Kidney capillary endothelial cell (primary cell): ENCODE measurements around the gene LRRC17.
A peak's percentile ranks its signal among the peaks of the same experiment; 100 is the strongest.

Experiments used
- DNase-seq: peaks from one replicate; pipeline ENCODE4 v3.0.0-alpha.2; 2018; ENCODE audit warnings: low spot score

The LRRC17 gene, protein sequence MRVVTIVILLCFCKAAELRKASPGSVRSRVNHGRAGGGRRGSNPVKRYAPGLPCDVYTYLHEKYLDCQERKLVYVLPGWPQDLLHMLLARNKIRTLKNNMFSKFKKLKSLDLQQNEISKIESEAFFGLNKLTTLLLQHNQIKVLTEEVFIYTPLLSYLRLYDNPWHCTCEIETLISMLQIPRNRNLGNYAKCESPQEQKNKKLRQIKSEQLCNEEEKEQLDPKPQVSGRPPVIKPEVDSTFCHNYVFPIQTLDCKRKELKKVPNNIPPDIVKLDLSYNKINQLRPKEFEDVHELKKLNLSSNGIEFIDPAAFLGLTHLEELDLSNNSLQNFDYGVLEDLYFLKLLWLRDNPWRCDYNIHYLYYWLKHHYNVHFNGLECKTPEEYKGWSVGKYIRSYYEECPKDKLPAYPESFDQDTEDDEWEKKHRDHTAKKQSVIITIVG

DNA sequence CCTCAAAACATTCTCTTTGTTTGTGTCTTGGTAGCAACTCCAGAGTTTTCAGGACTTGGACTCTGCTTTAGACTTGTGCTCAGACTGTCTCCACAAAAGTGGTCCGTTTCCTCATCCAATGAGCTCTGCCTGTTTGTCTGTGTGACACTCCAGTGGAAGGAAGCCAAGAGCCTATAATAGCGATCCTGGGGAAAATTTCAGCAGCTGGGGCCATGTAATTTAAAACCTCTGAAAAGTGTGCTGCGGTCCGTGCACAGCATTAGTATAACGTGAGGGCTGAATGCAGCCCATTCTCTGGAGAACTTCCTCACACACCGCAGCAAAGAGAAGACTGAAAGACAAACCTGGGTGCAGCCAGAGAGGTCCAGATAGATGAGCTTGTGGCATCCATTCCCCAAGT lies at the start of gene LRRC17:
TSS of gene LRRC17 (plus strand) at position 259 of the 400 bp plus-strand sequence. CDS start 20,914 bp downstream, outside the sequence.
- no peak for DNase-seq

GRCh38 chr7:102864958-102865357 lies 47.8 kb upstream of the LRRC17 start:
- DNase-seq, result no peak

GRCh38 chr7:102866535-102867215 lies 46.1 kb upstream of the LRRC17 start:
- DNase-seq, result no peak

GRCh38 chr7:102869195-102869594 lies 43.6 kb upstream of the LRRC17 start:
- no peak for DNase-seq

DNA sequence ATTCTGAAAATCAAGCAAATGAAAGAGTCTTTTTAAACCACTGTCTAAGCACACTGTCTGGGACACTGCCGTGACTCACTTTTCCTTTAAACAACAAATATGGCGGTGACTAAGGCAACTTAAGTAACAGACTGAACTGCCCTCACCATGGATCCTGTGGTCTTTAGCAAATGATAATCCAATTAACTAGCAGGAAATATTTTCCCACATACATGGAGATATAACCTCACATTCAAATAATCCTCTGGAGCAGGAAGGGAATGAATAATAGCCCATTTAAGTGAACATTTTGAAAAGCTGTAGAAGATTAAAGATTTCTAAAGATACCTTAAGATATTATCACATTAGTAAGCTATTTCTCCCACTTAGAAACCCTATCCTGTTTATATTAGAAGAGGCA lies 40.3 kb upstream of the LRRC17 start:
- DNase-seq, result peak; percentile 96

DNA sequence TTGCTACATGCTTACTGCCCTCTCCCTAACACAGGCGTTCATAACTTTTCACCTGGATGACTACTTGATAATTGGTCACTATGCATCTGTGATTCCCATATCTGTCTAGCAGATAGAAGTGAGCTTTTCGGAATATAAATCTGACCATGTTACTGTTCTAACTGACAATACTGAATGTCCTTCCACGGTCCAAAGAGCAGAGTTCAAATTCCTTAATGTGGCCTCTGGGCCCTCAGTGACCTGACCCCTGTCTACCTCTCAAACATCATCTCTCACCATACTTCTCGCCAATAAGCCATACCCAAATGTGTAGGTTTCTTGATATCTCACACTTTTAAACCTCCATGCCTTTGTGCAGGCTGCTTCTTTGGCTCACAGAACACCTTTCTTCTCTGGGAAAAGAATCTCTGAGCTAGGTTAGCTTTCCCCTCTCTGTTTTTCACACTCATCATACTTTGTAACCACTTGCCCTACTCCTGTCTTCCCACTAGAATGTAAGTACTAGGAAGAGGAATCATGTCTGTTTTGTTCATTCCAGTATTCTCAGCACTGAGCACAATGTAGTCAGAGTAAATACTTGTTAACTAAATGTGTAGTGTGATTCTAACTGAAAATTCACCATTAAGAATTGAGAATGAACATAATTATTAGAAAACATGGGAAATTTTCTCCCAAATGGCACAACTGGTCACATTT lies 39.2 kb upstream of the LRRC17 start:
- DNase-seq, result no peak

DNA sequence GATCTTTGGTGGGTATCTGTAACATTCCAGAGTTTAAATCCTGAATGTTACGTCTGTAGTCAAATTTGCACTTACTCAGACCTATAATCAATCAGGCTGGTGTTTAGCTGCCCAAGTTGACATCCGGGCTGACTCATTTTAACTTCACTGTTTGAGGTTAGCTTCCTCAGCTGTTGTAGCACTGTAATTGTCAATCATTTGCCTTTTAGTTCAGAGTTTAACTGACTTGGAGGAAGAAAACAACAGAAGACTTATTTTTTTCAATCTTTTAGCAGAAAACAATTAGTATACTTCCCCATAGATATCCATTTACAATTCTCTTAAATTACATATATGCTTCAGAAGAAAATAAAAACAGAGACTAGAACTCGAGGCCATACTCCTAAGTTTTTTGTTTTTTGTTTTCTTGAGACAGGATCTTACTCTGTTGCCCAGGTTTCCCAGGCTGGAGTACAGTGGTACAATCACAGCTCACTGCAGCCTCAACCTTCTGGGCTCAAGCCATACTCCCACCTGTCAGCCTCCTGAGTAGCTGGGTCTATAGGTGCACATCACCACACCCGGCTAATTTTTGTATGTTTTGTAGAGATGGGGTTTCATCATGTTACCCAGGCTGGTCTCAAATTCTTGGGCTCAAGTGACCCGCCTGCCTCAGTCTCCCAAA lies 38.5 kb upstream of the LRRC17 start:
- peak; percentile 92 for DNase-seq

- DNase-seq, result no peak
These were observed 37.8 kb upstream of the LRRC17 start for GRCh38 chr7:102874966-102875365.

DNA sequence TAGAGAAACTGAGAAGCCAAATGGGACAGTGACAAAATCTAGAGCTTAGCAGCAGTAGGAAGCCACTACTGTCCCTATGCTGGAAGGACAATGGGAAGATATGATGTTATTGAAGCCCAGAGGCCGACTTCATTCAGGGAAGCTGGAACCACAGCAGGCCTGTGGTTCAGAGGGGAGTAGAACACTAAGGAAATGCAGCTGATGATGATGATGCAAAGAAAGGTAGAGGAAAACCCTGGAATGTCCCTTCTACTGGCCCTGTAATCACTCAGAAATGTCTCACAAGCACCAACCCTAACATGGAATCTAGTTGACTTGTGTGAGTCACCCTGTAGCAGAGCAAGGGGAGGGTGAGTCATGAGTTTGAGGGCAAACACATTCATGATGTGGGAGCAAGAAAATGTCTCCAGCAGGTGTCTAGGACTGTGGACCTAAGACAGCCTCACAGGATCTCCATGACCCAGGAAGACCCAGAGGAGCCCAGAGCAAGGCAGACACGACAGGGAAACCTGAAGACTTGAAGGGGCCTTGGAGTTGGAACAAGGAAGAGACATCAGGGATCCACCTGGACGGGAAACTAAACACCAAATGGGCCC lies 37.0 kb upstream of the LRRC17 start:
- peak; percentile 99 for DNase-seq

- no peak for DNase-seq
These were observed 29.5 kb upstream of the LRRC17 start for GRCh38 chr7:102883098-102883860.

GRCh38 chr7:102888561-102889233 lies 24.1 kb upstream of the LRRC17 start:
- DNase-seq, result no peak

DNA sequence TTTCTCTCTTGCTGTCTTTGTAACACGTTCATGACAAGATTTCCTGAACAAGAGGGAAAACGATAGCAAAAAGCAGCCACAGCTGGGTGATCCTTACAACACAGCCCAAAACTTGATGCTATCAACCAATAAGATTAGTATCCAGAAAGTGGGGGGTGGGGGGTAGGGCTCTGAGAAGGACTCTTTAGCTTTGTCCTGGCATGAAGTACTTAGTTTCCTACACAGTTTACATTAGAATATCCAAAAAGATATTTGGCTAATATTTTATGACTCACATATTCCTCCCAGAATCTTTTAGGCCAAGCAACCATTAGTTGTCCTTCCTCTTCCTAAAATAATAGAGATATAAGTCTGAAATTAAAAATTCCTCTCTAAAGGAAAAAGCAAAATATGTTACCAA lies 22.9 kb upstream of the LRRC17 start:
- DNase-seq, result no peak

DNA sequence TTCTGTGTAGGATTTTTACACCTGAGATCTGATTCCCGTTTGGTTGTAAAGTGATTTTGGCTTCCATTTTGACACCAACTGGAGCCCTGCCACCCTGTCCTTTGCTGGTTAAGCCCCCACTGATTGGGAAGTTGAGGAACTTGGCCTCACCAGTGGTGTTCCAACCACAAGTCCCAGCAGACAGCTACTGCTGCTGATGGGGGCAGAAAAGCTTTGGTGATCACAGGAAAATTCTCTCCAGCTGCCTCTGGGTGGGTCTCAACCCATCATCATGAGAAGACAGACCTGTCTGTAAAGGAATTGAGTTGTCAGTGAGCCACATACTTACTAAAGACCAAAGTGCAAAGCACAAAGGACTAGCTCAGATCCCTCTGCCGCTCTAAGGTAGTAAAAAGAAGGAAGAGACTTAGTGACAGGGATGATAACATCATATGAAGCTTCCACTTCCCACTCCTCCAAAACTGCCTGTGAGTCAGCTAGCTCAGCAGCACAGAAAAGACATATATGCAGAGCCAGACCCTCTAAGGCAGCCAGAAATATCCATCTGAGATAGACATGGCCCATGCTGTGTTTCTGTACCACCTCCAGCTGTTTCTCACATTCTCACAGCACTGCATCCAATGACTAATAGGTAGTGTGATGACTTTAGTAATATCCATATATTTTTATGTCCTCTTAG lies 22.4 kb upstream of the LRRC17 start:
- DNase-seq, result no peak

DNA sequence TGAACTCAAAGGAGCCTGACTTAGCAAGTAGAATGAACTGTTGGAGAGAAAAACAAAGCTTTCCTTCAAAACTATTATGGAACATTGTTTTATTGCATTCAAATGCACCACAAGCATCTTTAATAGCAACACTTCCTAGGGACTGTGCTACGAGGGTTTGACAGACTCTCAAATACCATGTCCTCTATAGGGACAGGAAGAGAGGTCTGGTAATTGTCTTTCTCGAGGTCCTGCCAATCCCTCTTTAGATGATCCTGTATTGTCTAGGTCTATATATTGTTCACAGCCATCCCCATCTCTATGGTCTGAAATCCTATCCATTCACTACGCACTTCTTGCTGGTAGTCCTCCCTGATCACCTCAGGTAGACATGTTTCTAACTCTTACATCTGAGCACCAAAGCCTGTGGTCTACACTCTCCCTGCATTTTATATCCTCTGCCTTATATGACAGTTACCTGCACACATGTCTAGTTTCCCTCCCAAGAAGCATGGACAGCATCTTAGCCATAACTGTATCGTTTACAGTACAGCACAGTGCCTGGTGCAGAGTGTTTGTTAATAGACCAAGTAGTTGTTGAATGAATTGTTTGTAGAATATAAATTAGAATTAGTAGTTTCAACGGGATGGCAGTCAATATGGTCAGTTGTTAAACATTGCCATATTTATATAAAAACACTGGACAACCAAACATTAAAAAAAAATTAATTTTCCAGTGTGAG lies 21.7 kb upstream of the LRRC17 start:
- no peak for DNase-seq

- peak; percentile 70 for DNase-seq
These were observed 21.0 kb upstream of the LRRC17 start for GRCh38 chr7:102891693-102892261.

GRCh38 chr7:102892631-102893278 lies 20.0 kb upstream of the LRRC17 start:
- no peak for DNase-seq

GRCh38 chr7:102895602-102896001 lies 17.2 kb upstream of the LRRC17 start:
- DNase-seq, result no peak

GRCh38 chr7:102896585-102896984 lies 16.2 kb upstream of the LRRC17 start:
- DNase-seq, result no peak
